HAP-1 (cell line): ENCODE data around the gene KIAA0513.
"Not testable (repeated sequence)": the region's sequence is repeated elsewhere in the genome, so short reads cannot be mapped to it uniquely, and the experiment has no call there.

Source experiments
- DNase-seq, 2 experiments: peaks; one replicate each; pipeline ENCODE4 v3.0.0-alpha.2; 2016 to 2020; ENCODE audit warnings: low spot score in 2 of 2
- H3K27me3 ChIP-seq: fragments of 250-450 bp; sonication (Bioruptor Pico); 2 replicates; pipeline ENCODE4 v1.5.1; 2020; ENCODE audit warnings: low read depth, mild to moderate bottlenecking, moderate library complexity
- H3K36me3 ChIP-seq: fragments of 250-450 bp; sonication (Bioruptor Pico); replicated peaks from 2 replicates; pipeline ENCODE4 v1.5.1; 2020; ENCODE audit warnings: mild to moderate bottlenecking
- H3K4me1 ChIP-seq: fragments of 250-450 bp; sonication (Bioruptor Pico); 2 replicates; pipeline ENCODE4 v1.5.1; 2020; ENCODE audit warnings: mild to moderate bottlenecking
- H3K4me3 ChIP-seq: fragments of 250-450 bp; sonication (Bioruptor Pico); 2 replicates; pipeline ENCODE4 v1.5.1; 2020; ENCODE audit warnings: mild to moderate bottlenecking, moderate library complexity
- H3K9me3 ChIP-seq: fragments of 250-450 bp; sonication (Bioruptor Pico); 2 replicates; pipeline ENCODE4 v1.5.1; 2020; ENCODE audit warnings: mild to moderate bottlenecking, moderate library complexity
- in situ Hi-C: fragments of 300-500 bp; cut with MboI; formaldehyde crosslinking; loops from 3 replicates; pipeline ENCODE4 v1.14.3; 2020; ENCODE audit warnings: low sequenced_read_pairs, inconsistent platforms, mixed read lengths

Gene KIAA0513

GRCh38 chr16:85107532-85107931 lies 79.9 kb downstream of the KIAA0513 start:
- Histone ChIP-seq H3K27me3 (no peaks in the 10 kb centered on the region), H3K4me3 (no peak overlapping the region), H3K4me1 (no peaks in the 10 kb centered on the region), H3K9me3 (no peaks in the 10 kb centered on the region), H3K36me3 (no peaks in the 10 kb centered on the region)
- no peak for DNase-seq
- in situ Hi-C loops, result no loop called here

GRCh38 chr16:85110105-85110504 lies 82.5 kb downstream of the KIAA0513 start:
- in situ Hi-C loops, result loop anchor here (10.0 kb wide), 1 partner anchor 505 kb away; the partner anchor contains the start of gene GSE1
- Histone ChIP-seq H3K27me3 (no peaks in the 10 kb centered on the region), H3K4me1 (peaks cover 2% of the 10 kb centered on the region), H3K36me3 (no peaks in the 10 kb centered on the region), H3K4me3 (no peak overlapping the region), H3K9me3 (no peaks in the 10 kb centered on the region)
- DNase-seq, result no peak

- Histone ChIP-seq H3K27me3 (no peaks in the 10 kb centered on the region), H3K9me3 (no peaks in the 10 kb centered on the region), H3K4me1 (peaks cover 3% of the 10 kb centered on the region), H3K36me3 (no peaks in the 10 kb centered on the region), H3K4me3 (no peak overlapping the region)
- no peak for DNase-seq
- in situ Hi-C loops, result loop anchor here (10.0 kb wide), 1 partner anchor 504 kb away; the partner anchor contains the start of gene GSE1
Observed at GRCh38 chr16:85111184-85111583, 83.6 kb downstream of the KIAA0513 start.

GRCh38 chr16:85112364-85112763 lies 84.8 kb downstream of the KIAA0513 start, which contains the start of gene CIBAR2:
Gene CIBAR2, minus strand, starts transcription at chr16:85112472. Its CDS starts 120 bp downstream, at chr16:85112352.
- Histone ChIP-seq H3K36me3 (no peaks in the 10 kb centered on the region), H3K27me3 (no peaks in the 10 kb centered on the region), H3K4me3 (no peak within 1 kb of the TSS), H3K4me1 (peaks cover 3% of the 10 kb centered on the region), H3K9me3 (no peaks in the 10 kb centered on the region)
- in situ Hi-C loops, result loop anchor here (10.0 kb wide), 1 partner anchor 502 kb away; the partner anchor contains the start of gene GSE1
- no peak for DNase-seq

- Histone ChIP-seq H3K4me3 (no peak overlapping the region), H3K27me3 (no peaks in the 10 kb centered on the region), H3K9me3 (no peaks in the 10 kb centered on the region), H3K36me3 (no peaks in the 10 kb centered on the region), H3K4me1 (peaks cover 3% of the 10 kb centered on the region)
- in situ Hi-C loops, result loop anchor here (10.0 kb wide), 1 partner anchor 502 kb away; the partner anchor contains the start of gene GSE1
- no peak for DNase-seq
Observed at GRCh38 chr16:85113168-85113733, 85.7 kb downstream of the KIAA0513 start.

- no peak for DNase-seq
- peaks cover 3% of the 10 kb centered on the region for H3K4me1 ChIP-seq
- no peaks in the 10 kb centered on the region for H3K36me3 ChIP-seq
- no peaks in the 10 kb centered on the region for H3K9me3 ChIP-seq
- H3K4me3 ChIP-seq, result no peak overlapping the region
- in situ Hi-C loops, result loop anchor here (10.0 kb wide), 1 partner anchor 501 kb away; the partner anchor contains the start of gene GSE1
- H3K27me3 ChIP-seq, result no peaks in the 10 kb centered on the region
Observed at GRCh38 chr16:85113913-85114312, 86.3 kb downstream of the KIAA0513 start.

GRCh38 chr16:85114909-85115567 lies 87.4 kb downstream of the KIAA0513 start:
- Histone ChIP-seq H3K36me3 (no peaks in the 10 kb centered on the region), H3K4me3 (no peak overlapping the region), H3K4me1 (peaks cover 3% of the 10 kb centered on the region), H3K27me3 (no peaks in the 10 kb centered on the region), H3K9me3 (no peaks in the 10 kb centered on the region)
- in situ Hi-C loops, result loop anchor here (10.0 kb wide), 1 partner anchor 500 kb away; the partner anchor contains the start of gene GSE1
- DNase-seq, result peak; percentile 82 to 97

- no peak for DNase-seq
- Histone ChIP-seq H3K4me1 (peaks cover 3% of the 10 kb centered on the region), H3K36me3 (no peaks in the 10 kb centered on the region), H3K27me3 (no peaks in the 10 kb centered on the region), H3K4me3 (no peak overlapping the region), H3K9me3 (no peaks in the 10 kb centered on the region)
- in situ Hi-C loops, result loop anchor here (10.0 kb wide), 1 partner anchor 497 kb away; the partner anchor contains the start of gene GSE1
Observed at GRCh38 chr16:85117418-85117817, 89.8 kb downstream of the KIAA0513 start.

GRCh38 chr16:85120006-85120340 lies 92.4 kb downstream of the KIAA0513 start:
- Histone ChIP-seq H3K36me3 (no peaks in the 10 kb centered on the region), H3K27me3 (no peaks in the 10 kb centered on the region), H3K4me1 (peaks cover 3% of the 10 kb centered on the region), H3K4me3 (no peak overlapping the region), H3K9me3 (no peaks in the 10 kb centered on the region)
- in situ Hi-C loops, result no loop called here
- DNase-seq, result no peak

- DNase-seq, H3K9me3 ChIP-seq, H3K4me3 ChIP-seq, H3K27me3 ChIP-seq, H3K36me3 ChIP-seq, in situ Hi-C loops, H3K4me1 ChIP-seq: not testable (repeated sequence)
Observed at GRCh38 chr16:85123441-85123840, 95.8 kb downstream of the KIAA0513 start.

GRCh38 chr16:85123891-85124635 lies 96.5 kb downstream of the KIAA0513 start:
- Histone ChIP-seq H3K4me1 (peaks cover 9% of the 10 kb centered on the region; the same call in 1 of the 2 replicates), H3K4me3 (no peak overlapping the region), H3K9me3 (no peaks in the 10 kb centered on the region), H3K27me3 (no peaks in the 10 kb centered on the region), H3K36me3 (no peaks in the 10 kb centered on the region)
- no peak for DNase-seq
- in situ Hi-C loops, result no loop called here

- Histone ChIP-seq H3K36me3 (no peaks in the 10 kb centered on the region), H3K4me3 (no peak overlapping the region), H3K27me3 (no peaks in the 10 kb centered on the region), H3K9me3 (no peaks in the 10 kb centered on the region), H3K4me1 (peaks cover 9% of the 10 kb centered on the region; the same call in 1 of the 2 replicates)
- DNase-seq, result no peak
- in situ Hi-C loops, result no loop called here
Observed at GRCh38 chr16:85124636-85125346, 97.2 kb downstream of the KIAA0513 start.
